HG03039 (cell line): Measurements from ENCODE around the gene ADAMTS17.

Experiments used
- ATAC-seq: cut with Tn5 transposase; IDR thresholded peaks from one replicate; pipeline ENCODE4 v1.9.1; 2021; ENCODE audit warnings: mild to moderate bottlenecking, moderate library complexity; ENCODE audit not compliant: unreplicated experiment

The ADAMTS17 gene

DNA sequence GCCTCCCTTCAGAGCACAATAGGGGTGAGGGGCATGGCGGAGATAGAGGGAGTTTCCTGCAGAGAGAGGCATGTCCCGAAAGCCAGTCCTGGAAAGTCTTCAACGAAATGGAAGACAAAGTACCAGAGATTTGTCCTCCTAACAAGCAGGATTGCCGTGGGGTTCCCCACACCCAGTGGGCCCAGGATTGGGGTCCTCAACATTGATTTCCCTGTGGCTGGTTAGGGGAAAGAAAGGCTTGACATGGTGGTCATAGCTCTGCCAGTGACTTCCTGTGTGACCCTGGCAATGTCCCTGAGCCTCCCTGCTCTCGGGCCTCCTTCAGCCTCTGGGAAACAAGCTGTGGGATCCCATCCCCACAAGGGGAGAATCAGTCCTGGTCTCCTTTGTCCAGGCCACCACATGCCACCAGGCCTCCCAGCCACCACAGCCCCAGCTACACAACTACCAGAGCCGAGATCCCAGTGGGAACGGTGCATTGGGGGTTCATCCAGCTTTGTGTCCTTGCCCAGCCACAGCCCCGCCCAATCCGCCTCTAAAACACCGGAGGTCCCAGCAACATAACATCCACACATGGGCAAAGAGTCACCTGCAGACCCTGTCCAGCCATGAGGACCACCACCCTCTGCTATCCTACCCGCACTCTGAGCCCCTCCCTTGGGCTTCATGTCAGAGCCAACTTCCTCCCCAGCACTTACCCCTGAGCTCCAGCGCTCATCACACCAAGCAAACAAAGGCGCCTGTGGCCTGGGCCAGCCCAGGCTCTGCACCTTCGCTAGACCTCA, 63.0 kb downstream of the ADAMTS17 start:
- ATAC-seq, result no peak

DNA sequence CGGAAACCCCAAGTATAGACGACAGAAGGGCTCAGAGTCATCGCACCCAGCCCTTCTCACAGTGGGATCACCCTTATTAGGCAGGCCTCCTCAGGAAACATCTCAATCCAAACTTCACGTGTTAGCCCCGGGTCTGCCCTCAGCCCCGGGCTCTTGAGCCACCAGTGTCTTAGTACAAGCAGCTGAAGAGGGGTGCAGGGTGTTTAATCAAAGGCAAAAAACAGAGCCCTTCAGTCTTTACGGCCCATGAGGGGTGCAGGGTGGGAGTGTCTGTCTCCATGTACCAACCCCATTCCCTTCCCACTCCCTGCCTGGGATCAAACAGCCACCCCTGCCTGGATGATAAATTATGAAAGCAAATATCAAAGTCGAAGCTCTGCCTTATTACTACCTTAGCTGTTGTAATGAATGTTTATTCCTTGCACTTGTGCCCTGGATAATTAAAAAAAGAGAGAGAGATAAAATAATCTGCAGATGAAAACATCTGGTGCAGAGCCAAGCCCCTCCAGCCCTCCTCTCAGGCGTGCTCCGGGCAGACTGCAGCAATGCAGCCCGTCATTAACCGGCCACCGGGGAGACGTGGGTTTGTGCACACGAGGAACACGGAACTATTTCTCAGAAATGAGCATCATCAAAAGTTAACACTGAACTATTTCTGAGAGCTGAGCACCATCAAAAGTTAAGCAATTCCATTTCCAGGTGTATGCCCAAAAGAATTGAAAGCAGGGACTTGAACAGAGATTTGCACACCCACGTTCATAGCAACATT, 64.5 kb downstream of the ADAMTS17 start:
- ATAC-seq, result no peak

DNA sequence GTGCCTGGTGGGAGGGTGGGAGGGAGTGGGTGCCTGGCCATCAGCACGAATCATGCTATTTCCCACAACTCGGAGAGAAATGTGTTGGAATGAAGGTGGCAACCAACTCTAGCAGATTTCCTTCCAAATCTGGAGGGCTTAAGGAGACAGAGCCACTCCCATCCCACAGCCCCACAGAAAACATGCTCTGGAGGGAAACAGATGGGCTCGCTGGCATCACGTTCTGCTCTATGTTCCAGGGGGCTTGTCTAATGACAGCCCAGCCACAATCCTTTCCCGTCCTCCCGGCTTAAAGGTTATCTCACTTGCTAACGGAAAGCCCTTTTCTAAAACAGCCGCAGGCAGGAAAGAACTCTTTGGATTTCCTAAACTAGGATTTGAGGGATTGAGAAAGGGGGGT, 65.3 kb downstream of the ADAMTS17 start:
- ATAC-seq, result no peak

DNA sequence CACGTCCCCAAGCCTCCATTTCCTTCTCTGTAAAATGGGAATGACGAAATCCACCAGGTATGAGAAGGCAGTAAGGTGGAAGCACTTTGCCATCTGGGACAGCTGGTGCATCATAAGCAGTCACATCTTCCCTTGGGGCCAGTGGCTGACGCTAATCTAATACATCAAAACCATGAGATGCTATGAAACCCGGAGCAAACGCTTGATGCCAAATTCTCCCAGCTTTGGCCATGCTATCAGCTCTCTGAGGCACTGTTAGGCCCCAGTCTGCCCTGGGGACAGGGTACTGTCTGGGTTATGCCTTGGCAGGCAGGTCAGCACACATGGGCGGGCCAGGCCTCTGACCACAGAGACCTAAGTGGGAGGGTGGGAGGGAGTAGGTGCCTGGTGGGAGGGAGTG, 66.1 kb downstream of the ADAMTS17 start:
- no peak for ATAC-seq

DNA sequence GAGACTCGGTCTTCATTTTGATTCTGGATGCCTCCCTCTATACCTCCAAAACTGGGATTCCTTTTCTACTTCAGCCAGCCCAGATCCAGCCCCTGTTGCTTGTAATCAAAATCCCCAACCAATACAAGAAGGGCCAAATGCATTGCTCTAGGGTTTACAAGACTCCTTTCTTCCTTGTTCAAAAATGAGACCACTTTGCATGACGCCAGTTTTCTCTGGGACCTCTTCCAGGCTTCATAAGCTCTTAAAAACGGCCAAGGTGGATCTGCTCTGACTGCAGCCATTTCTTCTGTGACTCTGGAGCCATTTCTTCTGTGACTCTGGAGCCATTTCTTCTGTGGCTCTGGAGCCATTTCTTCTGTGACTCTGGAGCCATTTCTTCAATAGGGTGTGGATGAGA, 71.9 kb downstream of the ADAMTS17 start:
- no peak for ATAC-seq

DNA sequence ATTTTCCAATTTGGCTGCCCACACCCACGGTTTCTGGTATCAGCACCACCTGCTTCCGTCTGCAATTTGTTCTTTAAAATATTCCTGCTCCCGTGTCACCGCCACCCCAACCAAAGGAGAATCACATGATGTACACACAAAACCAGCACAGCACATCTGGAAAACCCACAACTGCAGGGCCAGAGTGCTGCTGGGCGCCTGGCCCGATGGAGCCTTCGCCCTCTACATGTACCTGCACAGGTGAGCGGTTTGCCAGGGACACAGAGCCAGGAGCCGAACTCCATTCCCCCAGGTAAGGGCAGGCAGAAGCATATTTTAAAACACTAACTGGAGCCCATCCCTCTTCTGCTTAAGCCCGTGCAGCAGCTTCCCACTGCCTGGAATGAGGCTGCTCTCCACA, 75.6 kb downstream of the ADAMTS17 start:
- ATAC-seq, result no peak

DNA sequence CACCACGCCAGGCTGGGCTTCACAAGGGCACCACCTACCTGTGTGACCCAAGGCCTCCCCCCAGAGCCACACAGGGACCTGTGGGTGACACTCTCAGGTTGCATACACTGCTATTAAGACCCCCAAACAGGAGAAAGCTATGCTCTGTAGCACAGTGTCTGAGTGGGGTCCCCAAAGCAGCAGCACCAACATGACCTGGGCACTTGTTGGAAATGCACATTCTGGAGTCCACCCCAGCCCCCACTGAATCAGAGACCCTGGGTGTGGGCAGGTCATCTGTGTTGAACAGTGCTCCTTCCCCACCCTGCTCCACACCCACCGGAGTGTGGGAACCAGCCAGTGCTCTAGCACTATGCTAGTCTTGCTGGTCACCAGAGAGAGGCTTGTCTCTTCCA, 76.1 kb downstream of the ADAMTS17 start:
- no peak for ATAC-seq

DNA sequence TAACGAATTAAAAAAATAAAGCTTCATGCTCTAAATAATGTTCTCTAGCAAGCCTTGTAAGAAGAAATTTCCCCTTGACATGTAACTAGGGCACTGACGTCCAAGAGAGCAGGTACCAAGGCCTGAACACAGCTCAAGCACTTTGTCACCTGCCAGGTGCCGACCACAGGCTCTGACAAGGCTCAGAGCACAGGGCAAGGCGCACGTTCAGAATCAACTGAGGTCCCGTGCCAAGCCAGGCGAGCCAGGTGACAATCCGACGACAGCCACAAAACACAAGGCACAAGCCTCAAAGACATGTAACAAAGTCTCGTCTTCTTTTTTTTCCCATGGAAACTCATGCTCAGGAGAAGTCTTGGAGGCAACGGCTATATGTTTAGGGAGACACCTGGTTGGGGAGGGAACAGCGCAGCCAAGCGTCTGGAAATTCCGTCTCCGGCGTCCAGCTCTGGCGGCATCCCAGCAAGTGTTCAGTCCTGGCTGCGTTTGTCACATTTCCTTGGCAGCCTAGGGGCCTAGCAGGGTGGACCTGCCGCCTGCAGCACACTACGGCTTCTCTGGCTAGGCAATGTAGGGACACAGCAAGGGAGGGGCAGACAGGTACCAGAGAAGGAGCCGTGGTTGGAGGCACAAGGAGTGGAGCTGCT, 76.7 kb downstream of the ADAMTS17 start:
- ATAC-seq, result no peak

DNA sequence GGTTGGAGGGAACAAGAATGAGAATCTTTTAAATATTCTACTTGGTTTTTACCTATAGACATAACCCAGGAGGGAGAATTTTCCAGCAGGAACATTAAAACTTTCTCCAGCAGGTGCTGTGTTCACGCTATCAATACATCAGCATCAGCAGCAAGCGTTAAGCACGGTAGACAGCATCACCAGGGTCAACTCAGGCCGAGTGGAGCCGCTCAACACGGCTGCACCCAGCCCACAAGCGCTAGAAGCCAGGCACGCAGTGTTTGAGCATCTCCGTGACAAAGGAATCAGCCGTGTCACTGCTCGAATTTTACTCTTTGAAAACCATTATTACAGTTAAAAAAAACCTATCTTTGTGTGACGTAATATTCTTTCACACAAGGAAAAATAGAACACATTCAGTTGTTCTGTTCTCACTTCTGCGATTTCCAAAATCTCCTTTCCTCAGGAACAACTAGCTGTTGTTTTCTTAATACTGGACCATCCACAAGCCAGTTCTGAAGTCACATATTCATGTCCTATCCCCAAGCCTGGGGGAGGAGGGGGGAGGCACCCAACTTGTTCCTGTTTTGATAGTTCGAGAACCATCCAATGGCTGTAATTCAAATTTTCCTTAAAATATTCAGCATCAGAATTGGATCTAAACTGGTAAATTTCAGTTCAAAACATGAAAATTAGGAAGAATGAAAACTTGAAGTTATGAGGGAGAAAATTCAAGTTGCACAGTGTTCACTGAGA, 77.9 kb downstream of the ADAMTS17 start:
- ATAC-seq, result no peak

DNA sequence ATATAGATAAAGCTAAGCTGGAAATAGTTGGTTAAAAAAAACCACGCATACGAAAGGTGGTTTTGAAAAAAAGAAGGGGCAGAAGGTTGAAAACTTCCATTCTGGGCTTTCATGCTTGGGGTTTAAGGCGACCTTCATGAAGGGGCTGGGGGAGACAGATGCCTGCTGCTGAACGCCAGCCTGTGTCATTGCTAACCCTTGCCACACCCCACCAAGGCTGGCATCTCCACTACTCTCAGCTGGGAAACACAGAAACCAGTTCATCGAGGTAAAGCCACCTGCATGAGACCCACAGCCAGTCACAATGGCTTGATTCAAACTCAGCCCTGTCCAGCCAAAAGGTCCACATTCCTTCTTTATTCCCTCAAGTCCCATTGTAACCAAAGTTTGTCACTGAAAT, 78.7 kb downstream of the ADAMTS17 start:
- ATAC-seq, result no peak

DNA sequence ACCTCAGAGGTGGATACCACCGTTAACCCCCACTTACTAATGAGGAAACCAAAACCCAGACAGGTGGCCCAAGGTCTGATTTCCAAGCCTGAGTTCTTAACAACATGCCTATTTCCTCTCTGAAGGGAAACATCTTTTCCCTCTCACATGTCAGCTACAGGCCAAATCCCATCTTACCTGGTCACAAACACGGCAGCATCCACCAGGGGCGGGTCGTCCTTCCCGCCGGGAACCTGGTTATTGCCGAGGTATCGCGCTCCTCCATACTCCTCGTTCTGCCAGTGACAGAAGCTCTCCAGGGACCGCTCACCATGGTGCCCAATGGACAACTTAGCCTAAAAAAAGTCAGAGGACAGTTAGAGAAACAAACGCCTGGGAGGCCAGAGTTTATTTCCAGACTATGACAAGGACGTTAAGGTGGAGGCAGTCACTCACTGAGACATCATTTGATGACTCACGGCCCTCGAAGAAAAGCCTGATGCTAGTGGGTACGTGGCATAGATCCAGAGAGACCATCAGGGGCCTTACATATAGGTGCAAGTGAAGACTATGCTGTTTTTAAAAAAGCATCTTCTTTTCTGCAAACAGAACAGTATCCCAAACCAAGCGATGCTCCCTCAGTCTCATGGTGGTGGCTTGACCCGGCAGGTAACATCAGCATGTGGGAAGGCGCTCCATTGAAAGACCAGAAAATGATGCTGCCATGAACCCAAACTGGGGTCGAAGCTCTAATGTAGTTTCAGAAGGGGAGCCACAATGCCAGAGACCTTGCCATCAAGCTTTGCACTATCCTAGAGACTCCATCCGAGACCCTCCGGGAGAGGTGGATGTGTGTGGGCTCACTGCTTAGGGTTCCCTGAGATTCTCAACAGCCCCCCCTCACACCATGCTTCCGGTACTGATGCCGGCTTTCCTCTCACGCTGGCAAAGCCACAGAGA, 80.2 kb downstream of the ADAMTS17 start:
- no peak for ATAC-seq

DNA sequence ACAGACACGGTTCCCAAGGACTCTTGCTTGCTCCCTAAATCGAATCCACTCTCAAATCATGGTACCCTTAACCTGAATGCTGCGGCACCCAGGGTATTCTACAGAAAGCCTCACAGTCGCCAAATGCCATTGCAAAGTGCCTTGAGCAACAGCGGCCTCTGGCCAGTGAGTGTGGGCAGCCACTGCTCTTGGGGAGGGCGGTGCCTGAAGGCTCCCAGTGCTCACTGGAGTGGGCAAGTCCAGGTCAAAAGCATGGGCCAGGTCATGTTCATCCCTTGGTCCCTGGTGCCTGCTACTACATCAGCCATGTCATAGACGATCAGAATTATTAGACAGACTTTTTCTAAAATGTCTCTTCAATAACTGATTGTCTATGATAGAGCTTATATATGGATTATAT, 82.5 kb downstream of the ADAMTS17 start:
- ATAC-seq, result no peak

DNA sequence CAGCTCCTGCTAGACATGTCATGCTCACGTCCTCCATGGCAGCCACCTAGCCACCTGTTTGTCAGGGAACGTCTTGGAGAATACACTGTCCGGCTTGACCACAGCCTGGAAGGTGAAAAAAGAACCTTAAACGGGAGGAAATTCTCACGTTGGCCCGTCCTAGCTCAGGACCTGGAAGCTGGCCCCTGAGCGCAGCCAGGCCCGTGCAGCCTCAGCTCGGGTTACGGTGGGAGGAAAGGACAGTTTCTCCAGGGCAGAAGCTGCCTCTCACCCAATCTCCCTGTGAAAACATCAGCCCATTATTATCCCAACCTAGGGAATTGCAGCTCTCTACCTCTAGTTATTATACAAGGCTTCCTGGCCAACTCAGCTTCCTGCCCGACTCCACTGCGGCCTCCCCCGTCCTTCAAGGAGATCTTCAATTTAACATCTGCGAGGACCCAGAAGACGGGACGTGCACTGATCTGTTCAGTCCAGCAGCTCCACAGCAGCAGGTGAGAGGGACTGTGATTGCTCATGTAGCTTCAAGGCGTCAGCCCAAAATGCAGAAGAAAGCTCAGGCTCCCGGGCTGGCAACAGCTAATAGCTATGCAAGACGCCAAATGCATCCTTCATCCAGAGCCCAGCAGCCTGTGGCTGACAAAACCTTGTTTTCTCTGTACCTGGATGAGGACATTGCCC, 84.7 kb downstream of the ADAMTS17 start:
- ATAC-seq, result no peak

DNA sequence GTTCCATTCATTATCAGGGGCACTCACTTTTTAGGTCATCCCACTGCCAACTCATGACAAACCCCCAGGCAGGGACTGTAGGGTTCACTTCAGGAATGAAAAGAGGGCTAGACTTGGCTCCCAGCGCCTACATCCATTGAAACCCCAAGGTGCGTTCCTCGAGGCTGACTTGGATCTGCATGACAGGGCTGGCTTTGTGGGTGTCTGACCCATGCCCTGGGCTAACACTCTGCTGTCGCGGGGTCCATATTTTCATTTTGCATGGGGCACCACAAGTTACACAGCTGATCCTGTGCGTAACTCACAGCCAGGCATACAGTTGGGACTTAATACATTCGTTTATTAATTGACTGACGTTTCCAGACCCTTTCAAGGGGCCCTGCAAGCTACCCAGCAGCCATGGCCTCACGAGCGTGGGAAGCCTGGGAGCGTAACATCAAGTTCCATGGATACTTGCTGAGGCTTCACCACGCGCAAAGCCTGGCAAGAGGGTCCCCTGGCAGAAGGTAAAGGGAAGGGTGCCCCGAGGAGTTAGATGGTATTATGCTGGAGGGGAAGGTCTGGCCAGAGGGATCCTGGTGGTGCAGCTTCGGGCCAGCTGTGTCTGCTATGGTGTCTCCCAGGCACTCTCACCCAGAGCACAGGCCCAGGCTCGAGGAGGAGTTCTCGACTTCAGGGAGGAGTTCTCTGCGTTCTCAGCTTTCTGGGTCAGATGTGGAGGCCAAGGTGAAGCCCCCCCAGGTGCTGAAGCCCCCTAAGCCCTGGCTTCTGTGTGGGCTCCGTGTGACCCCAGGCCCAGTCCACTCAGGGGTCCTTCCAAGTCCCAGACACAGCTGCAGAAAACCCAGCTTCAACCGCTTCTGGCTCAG, 85.4 kb downstream of the ADAMTS17 start:
- no peak for ATAC-seq

DNA sequence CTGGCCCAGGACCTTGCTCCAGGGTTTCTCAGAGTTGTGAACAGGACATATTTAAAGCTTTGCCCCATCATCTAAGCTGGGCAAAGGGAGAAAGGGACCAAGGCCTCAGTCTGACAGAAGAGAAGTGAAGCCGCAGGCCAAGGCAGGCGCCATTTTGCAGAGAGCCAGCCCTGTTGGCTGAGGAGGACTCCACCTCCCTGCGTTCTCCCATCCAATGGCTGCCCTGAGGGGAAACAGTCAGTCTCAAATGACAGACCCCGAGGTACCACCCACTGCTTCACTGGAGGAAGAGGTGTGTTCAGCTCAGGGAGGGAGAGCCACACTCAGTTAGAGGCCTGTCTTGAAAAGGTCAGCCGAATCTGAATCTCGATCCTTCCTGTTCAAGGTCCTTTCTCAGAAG, 86.1 kb downstream of the ADAMTS17 start:
- no peak for ATAC-seq

DNA sequence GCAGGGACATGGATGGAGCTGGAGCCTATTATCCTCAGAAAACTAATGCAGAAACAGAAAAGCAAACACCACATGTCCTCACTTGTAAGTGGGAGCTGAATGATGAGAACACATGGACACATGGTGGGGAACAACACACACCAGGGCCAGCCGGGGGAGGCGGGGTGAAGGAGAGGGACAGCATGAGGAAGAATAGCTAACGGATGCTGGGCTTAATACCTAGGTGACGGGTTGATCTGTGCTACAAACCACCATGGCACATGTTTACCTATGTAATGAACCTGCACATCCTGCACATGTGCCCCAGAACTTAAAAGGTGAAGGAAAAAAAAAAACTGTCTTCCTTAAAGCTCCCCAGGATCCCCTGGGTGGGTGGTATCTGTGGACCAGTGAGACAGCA, 87.1 kb downstream of the ADAMTS17 start:
- no peak for ATAC-seq

DNA sequence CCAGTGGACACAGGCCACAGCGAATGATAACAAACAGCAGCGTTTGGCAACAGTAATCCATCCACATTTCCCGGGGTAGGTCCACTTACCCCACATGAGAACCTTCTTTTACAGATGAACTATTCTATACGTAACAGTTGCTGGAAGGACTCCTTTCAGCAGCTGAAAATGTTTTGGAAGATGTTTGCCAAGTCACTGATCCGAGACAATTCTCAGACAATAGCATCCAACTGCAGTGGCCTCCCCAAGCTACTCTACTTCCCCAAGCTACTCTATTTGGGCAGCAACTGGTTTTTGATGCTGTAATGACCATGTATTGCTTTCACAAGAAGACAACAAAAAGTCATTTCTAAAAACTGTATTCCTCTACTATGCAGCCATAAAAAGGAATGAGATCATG, 87.5 kb downstream of the ADAMTS17 start:
- no peak for ATAC-seq

DNA sequence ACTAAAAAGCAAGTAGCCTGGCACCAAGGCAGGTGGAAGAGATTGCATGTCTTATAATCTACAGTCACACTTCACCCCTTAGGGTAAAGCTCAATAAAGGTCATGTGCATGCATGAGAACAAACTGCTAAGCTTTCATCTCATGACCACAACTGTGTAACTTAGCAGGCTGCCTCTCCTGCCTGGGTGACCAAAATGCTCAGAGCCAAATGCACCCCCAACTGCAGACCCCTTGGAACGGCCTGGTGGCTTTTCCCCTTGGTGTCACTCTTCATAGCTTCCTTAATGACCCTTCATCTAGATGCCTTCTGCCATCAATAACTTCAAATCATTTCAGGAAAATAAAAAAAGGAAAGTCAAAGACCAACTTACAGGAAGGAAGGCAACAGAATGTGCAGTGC, 88.1 kb downstream of the ADAMTS17 start:
- no peak for ATAC-seq
